GM04504 (cell line): ENCODE results near the gene NCOA1.

ENCODE experiments used
- DNase-seq: peaks from one replicate; pipeline ENCODE4 v3.0.0-alpha.2; 2012; ENCODE audit warnings: low read depth

Gene NCOA1

DNA sequence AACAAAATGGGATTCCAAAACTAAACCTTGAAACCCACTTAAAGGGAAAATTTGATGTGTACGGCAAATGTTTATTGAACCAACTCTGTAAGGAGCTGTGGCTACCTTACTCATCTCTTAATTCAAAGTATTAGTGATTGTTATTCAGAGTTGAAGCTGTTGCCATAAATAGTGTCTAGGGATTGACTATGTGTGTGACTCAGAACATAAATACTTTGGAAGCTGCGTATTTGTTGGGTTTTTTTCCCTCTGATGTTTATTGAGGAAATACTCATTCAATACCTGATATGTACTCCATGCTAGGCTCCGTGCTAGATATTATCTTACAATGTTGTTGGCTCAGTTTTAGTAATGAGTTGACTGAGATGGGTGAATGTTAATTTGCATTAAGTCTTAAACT is 211.7 kb downstream of the NCOA1 start:
- DNase-seq: peak; percentile 62

- no peak for DNase-seq
Observed at GRCh38 chr2:24704692-24705091, 213.6 kb downstream of the NCOA1 start.

- DNase-seq: no peak
Observed at GRCh38 chr2:24707143-24707542, 216.1 kb downstream of the NCOA1 start.

GRCh38 chr2:24708537-24709152 is 217.6 kb downstream of the NCOA1 start:
- DNase-seq: no peak

DNA sequence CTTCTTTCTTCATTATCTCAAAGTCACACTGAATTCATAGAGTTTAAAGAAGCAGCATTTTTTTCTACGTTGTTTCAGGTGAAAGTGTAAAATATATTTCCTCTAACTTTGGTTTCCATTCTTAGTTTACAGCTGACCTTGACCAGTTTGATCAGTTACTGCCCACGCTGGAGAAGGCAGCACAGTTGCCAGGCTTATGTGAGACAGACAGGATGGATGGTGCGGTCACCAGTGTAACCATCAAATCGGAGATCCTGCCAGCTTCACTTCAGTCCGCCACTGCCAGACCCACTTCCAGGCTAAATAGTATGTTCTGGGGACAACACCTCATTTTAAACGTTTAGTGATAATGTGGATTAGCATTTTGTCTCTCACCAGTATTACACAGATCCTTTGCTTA is 219.8 kb downstream of the NCOA1 start:
- DNase-seq: no peak

DNA sequence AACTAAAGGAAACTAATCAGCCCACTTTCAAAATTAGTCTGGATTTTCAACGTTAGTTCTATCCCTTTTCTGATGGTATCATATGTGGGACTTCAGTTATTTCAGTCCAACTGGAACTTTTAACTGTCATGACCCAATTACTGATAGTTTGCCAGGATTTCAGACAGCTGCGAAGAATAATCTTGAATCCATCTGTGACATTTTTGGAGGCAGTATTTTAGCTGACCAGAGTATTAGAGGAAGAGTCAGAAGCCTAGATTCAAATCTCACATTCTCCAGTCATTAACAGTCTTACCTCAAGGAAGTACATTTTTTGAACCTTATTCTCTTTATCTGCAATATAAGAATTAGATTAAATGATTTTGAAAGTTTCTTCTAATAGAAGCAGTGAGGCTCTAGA is 220.8 kb downstream of the NCOA1 start:
- no peak for DNase-seq

GRCh38 chr2:24712296-24712695 is 221.2 kb downstream of the NCOA1 start:
- no peak for DNase-seq

DNA sequence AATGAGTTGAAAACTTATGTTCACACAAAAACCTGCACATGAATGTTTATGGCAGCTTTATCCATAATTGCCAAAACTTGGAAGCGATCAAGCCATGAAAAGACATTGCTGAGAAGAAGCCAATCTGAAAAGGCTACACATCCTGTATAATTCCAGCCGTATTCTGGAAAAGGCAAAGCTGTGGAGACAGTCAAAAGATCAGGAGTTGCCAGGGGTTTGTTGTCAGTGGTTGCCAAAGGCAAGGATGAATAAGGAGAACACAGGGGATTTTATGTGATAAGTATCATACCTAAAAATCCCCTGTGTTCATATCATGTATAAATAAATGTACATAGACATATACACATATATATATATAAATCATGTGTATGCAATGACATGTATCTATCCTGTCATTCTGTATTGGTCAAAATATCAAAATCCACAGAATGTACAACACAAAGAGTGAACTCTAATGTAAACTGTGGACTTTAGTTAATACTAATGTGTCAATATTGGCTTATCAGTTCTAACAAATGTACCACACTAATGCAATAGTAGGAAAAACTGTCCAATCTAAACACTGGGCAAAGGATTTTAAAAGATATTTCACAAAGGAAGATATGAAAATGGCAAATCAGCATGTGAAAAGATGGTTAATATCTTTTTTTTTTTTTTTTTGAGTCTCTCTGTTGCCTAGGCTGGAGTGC is 226.4 kb downstream of the NCOA1 start:
- DNase-seq: no peak

- DNase-seq: no peak
Observed at GRCh38 chr2:24720310-24720709, 229.3 kb downstream of the NCOA1 start.

GRCh38 chr2:24721470-24721869 is 230.4 kb downstream of the NCOA1 start:
- DNase-seq: peak; percentile 73

DNA sequence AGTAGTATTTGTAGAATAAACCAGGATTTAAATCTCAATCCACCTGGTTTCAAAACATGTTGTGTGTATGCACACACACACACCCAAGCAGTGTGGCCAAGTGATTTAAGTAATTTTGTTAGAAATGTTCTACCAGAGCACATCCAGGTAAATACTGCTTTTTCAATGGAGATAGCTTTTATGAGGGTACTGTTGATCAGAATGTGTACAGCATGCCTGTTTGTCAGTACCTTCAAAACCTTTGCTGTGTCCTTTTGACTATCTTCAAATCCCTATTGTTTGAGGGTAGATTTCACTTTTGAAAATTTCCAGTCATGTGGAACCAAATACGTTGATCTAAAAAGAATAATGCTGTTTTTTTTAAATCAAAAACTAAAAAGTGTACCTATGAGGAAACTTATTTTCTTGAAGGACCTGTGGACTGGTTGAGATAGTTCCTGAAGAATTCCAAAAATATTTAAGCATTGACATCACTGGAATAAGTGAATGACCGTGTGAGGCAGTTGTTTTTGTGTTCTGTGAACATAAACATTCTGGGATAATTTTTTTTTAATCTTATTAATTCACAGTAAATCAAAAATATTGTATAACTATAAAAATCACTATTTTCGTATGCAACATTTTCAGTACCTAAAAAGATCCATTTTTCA is 231.2 kb downstream of the NCOA1 start:
- DNase-seq: no peak

DNA sequence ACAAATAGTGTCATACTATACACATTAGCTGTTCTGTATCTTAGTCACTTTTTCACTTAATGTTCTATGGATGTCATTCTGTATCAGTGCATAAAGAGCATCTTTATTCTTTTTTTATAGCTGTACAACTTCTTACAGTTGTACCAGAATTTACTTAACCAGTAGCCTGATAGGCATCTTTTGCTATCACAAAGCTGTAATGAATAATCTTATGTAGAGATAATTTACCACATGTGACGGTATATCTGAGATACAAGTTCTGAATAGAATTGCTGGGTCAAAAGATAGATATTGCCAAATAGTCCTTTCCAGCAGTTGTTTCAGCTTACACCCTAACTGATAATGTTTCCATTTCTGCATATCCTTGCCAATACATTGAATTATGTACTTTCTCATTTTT is 232.1 kb downstream of the NCOA1 start:
- DNase-seq: no peak

- no peak for DNase-seq
Observed at GRCh38 chr2:24723665-24724064, 232.6 kb downstream of the NCOA1 start.

DNA sequence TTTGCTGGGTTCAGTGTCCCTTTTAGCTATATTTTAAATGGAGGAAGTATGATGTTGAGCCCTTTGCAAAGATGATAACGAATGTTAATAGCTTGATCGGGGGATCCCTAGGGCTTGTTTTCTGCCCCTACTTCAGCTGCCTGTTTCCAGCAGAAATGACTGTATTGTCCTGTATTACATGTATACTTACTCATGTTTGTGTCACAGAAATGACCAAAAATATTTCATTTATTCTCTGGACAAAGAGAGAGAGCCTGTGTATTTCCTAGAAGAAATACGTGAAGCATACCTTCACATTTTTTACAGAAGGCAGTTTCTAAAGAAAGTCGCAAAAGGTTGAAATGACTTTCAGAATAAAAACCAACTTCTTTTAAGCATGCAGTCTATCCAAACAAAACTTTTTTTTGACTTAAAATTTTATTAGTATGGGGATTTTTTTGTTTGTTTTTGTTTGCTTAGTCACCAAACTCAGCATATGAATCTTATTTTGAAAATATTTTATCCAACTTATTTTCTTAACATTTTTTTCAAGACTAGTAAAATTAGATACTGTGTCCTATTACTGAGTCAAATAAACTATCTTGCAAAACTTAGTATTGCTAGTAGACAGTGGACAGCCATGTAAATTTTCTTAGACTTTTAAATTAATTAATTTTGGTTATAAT is 233.2 kb downstream of the NCOA1 start:
- no peak for DNase-seq

GRCh38 chr2:24725956-24726355 is 234.9 kb downstream of the NCOA1 start:
- DNase-seq: no peak

DNA sequence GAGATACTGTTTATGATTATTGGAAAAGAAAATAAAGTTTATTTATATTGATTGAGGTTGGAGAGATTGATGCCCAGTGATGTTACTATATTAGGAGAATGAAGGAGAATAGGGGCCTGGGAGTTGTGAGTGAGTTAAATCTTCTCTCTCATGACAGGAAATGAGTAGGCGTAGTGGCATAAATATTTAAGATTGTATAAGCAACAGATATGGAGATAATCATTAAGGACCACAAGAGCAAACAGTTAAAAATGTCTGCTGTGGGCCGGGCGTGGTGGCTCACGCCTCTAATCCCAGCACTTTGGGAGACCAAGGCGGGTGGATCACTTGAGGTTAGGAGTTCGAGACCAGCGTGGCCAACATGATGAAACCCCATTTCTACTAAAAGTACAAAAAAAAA is 239.4 kb downstream of the NCOA1 start:
- no peak for DNase-seq

DNA sequence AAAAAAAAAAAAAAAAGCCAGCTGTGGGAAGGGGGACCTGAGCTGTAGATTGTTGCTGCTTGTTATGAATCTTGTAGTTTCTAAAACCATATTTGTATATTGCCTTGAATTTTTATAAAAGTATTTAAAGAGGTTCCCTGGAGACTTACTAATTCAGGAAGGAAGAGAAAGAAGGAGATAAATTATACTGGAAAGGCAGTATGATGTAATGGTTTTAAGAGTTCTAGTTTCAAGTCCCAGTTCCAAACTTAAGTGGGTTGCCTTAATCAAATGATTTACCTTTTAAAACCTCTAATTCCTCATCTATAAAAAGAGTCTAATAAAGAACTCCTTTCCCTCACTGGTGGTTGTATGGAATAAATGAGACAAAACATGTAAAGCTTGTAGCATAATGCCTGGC is 240.0 kb downstream of the NCOA1 start:
- DNase-seq: no peak

- no peak for DNase-seq
Observed at GRCh38 chr2:24731923-24732322, 240.9 kb downstream of the NCOA1 start.

GRCh38 chr2:24734741-24735140 is 243.7 kb downstream of the NCOA1 start:
- no peak for DNase-seq

- DNase-seq: no peak
Observed at GRCh38 chr2:24739354-24740025, 248.4 kb downstream of the NCOA1 start.

DNA sequence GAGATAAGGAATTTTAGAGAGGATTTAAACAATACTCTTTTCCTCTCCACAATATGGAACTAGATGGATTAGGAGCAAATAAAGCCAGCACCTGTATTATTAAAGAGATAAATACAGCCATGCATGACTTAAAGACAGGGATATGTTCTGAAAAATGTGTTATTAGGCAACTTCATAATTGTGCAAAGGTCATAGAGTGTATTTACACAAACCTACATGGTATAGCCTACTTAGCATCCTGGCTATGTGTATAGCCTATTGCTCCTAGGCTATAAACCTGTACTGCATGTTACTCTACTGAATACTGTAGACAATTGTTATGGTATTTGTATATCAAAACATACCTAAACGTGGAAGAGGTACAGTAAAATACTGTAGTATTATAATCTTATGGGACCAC is 249.1 kb downstream of the NCOA1 start:
- no peak for DNase-seq

DNA sequence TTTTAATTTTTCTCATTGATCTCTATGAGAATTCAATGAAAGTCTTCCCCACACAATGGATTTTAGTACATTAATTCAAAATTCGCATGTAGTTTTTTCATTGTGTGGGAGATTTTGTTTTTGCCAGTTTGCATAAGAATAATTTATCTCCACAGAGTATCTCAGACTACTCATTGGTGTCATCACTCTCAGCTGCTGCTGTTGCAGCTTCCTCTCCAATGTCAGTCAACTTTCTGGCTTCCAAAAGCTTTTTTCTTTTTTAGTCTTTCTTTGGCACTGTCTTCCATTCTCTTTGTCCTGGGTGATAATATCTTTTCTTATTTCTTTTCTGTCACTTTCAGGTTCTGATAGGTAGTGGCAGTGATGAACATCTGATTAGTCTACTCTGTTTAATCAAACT is 251.7 kb downstream of the NCOA1 start:
- DNase-seq: no peak

GRCh38 chr2:24743924-24744323 is 252.9 kb downstream of the NCOA1 start:
- DNase-seq: no peak
